Activated T-cell treated with anti-CD3 and anti-CD28 coated beads, Interleukin-2, amount 50 U/mL, for 72 hours (primary cell): Measurements from ENCODE around the gene SGCG. TPM values are rescaled to one million over a fixed set of nuclear protein-coding genes. Genes with fewer than 3 reads are reported as not detected.
"Not testable (repeated sequence)": the region's sequence is repeated elsewhere in the genome, so short reads cannot be mapped to it uniquely, and the experiment has no call there.

Experiments used
- ATAC-seq, 2 donors: fragments of 150-1000 bp; cut with Tn5 transposase; replicated peaks in 1 of 2; 2 replicates each; pipeline ENCODE4 v1.10.0; 2021; ENCODE audit warnings: moderate library complexity in 2 of 2, mild to moderate bottlenecking in 1 of 2
- DNase-seq, 2 donors: peaks; one replicate each; pipeline ENCODE4 v3.0.0; 2021 to 2022; ENCODE audit warnings: mixed read lengths in 1 of 2
- H3K27ac Mint-ChIP-seq: one replicate; pipeline ENCODE4 v1.8.0; 2022; ENCODE audit warnings: mild to moderate bottlenecking, moderate library complexity, mixed read lengths
- H3K27me3 Mint-ChIP-seq: one replicate; pipeline ENCODE4 v1.8.0; 2022; ENCODE audit warnings: low read depth, mixed read lengths
- H3K36me3 Mint-ChIP-seq, 2 donors: one replicate each; pipeline ENCODE4 v1.8.0; 2022; ENCODE audit warnings: mixed read lengths in 2 of 2, mild to moderate bottlenecking in 1 of 2; ENCODE audit not compliant: insufficient read depth in 2 of 2
- H3K4me1 Mint-ChIP-seq: one replicate; pipeline ENCODE4 v1.8.0; 2022; ENCODE audit warnings: low read depth, mixed read lengths
- H3K4me3 Mint-ChIP-seq, 2 donors: one replicate each; pipeline ENCODE4 v1.8.0; 2022; ENCODE audit warnings: mild to moderate bottlenecking in 2 of 2, mixed read lengths in 2 of 2, moderate library complexity in 2 of 2
- H3K9me3 Mint-ChIP-seq, 2 donors: one replicate each; pipeline ENCODE4 v1.8.0; 2022; ENCODE audit warnings: mixed read lengths in 2 of 2
- total RNA-seq, 2 donors: library from RNA; stranded (reverse); gene quantifications; one replicate each; pipeline ENCODE4 v1.2.3, GENCODE V29; 2022

The SGCG gene
- total RNA-seq = not detected

GRCh38 chr13:23180711-23181110, at the start of gene SGCG:
Gene SGCG (plus strand): TSS chr13:23180979. CDS start chr13:23203695, 22,716 bp downstream.
- H3K27ac Mint-ChIP-seq = no peak within 1 kb of the TSS
- no peaks in the 10 kb centered on the region for H3K4me1 Mint-ChIP-seq
- H3K36me3 Mint-ChIP-seq = no peaks in the 10 kb centered on the region
- H3K9me3 Mint-ChIP-seq = peaks cover 0 to 1% of the 10 kb centered on the region in 2 donors
- ATAC-seq (no peak), DNase-seq (no peak)
- no peak within 1 kb of the TSS for H3K4me3 Mint-ChIP-seq
- H3K27me3 Mint-ChIP-seq = peaks cover 5% of the 10 kb centered on the region

GRCh38 chr13:23134542-23134941, 46.2 kb upstream of the SGCG start:
- DNase-seq = no peak
- H3K27me3 Mint-ChIP-seq = no peaks in the 10 kb centered on the region
- no peaks in the 10 kb centered on the region for H3K36me3 Mint-ChIP-seq
- no peaks in the 10 kb centered on the region for H3K4me1 Mint-ChIP-seq
- no peak overlapping the region for H3K4me3 Mint-ChIP-seq
- no peak overlapping the region for H3K27ac Mint-ChIP-seq
- no peak for ATAC-seq
- no peaks in the 10 kb centered on the region for H3K9me3 Mint-ChIP-seq

GRCh38 chr13:23140492-23140891, 40.3 kb upstream of the SGCG start:
- DNase-seq (no peak), ATAC-seq (no peak)
- peaks cover 0 to 2% of the 10 kb centered on the region in 2 donors for H3K9me3 Mint-ChIP-seq
- no peak overlapping the region for H3K4me3 Mint-ChIP-seq
- H3K27ac Mint-ChIP-seq = no peak overlapping the region
- H3K4me1 Mint-ChIP-seq = no peaks in the 10 kb centered on the region
- H3K27me3 Mint-ChIP-seq = no peaks in the 10 kb centered on the region
- no peaks in the 10 kb centered on the region for H3K36me3 Mint-ChIP-seq

GRCh38 chr13:23141964-23142363, 38.8 kb upstream of the SGCG start:
- H3K27me3 Mint-ChIP-seq = no peaks in the 10 kb centered on the region
- H3K36me3 Mint-ChIP-seq = no peaks in the 10 kb centered on the region
- DNase-seq = no peak
- H3K4me1 Mint-ChIP-seq = no peaks in the 10 kb centered on the region
- H3K9me3 Mint-ChIP-seq = peaks cover 0 to 2% of the 10 kb centered on the region in 2 donors
- no peak for ATAC-seq
- H3K4me3 Mint-ChIP-seq = no peak overlapping the region
- H3K27ac Mint-ChIP-seq = no peak overlapping the region

- not testable (repeated sequence) for H3K27me3 Mint-ChIP-seq
Measured at GRCh38 chr13:23142607-23143006, 38.2 kb upstream of the SGCG start.

GRCh38 chr13:23144431-23144830, 36.3 kb upstream of the SGCG start:
- no peak for ATAC-seq
- Mint-ChIP-seq H3K4me1 (no peaks in the 10 kb centered on the region), H3K36me3 (no peaks in the 10 kb centered on the region), H3K27me3 (no peaks in the 10 kb centered on the region), H3K9me3 (peaks cover 0 to 2% of the 10 kb centered on the region in 2 donors), H3K27ac (peak overlapping the region; percentile 21), H3K4me3 (no peak overlapping the region)
- DNase-seq = no peak

More at GRCh38 chr13:23142607-23143006, 38.2 kb upstream of the SGCG start:
- DNase-seq, H3K4me1 Mint-ChIP-seq, H3K36me3 Mint-ChIP-seq, H3K4me3 Mint-ChIP-seq, ATAC-seq, H3K9me3 Mint-ChIP-seq, H3K27ac Mint-ChIP-seq: not testable (repeated sequence)

- Mint-ChIP-seq H3K27me3 (no peaks in the 10 kb centered on the region), H3K9me3 (peaks cover 0 to 2% of the 10 kb centered on the region in 2 donors), H3K4me3 (no peak overlapping the region), H3K4me1 (no peaks in the 10 kb centered on the region), H3K36me3 (no peaks in the 10 kb centered on the region), H3K27ac (no peak overlapping the region)
- ATAC-seq = no peak
- DNase-seq = no peak
Measured at GRCh38 chr13:23146006-23146405, 34.8 kb upstream of the SGCG start.

GRCh38 chr13:23146811-23147625, 33.8 kb upstream of the SGCG start:
- DNase-seq = no peak
- no peaks in the 10 kb centered on the region for H3K4me1 Mint-ChIP-seq
- H3K4me3 Mint-ChIP-seq = no peak overlapping the region
- no peak for ATAC-seq
- H3K27ac Mint-ChIP-seq = no peak overlapping the region
- peaks cover 0 to 2% of the 10 kb centered on the region in 2 donors for H3K9me3 Mint-ChIP-seq
- no peaks in the 10 kb centered on the region for H3K36me3 Mint-ChIP-seq
- no peaks in the 10 kb centered on the region for H3K27me3 Mint-ChIP-seq

GRCh38 chr13:23147827-23148226, 33.0 kb upstream of the SGCG start:
- Mint-ChIP-seq H3K36me3 (no peaks in the 10 kb centered on the region), H3K9me3 (peaks cover 0 to under 1% of the 10 kb centered on the region in 2 donors)

GRCh38 chr13:23157781-23158180, 23.0 kb upstream of the SGCG start:
- Mint-ChIP-seq H3K36me3 (peaks cover 0 to 3% of the 10 kb centered on the region in 2 donors), H3K4me1 (peaks cover 9% of the 10 kb centered on the region), H3K9me3 (peaks cover 2 to 5% of the 10 kb centered on the region in 2 donors), H3K27me3 (peaks cover 40% of the 10 kb centered on the region), H3K27ac (no peak overlapping the region), H3K4me3 (no peak overlapping the region)
- DNase-seq = no peak
- no peak for ATAC-seq

More at GRCh38 chr13:23147827-23148226, 33.0 kb upstream of the SGCG start:
- ATAC-seq = no peak
- Mint-ChIP-seq H3K4me3 (no peak overlapping the region), H3K27ac (no peak overlapping the region), H3K27me3 (no peaks in the 10 kb centered on the region), H3K4me1 (no peaks in the 10 kb centered on the region)
- DNase-seq = no peak

GRCh38 chr13:23159205-23159759, 21.5 kb upstream of the SGCG start:
- Mint-ChIP-seq H3K4me1 (peaks cover 9% of the 10 kb centered on the region), H3K9me3 (peaks cover 0 to 2% of the 10 kb centered on the region in 2 donors), H3K4me3 (peak overlapping the region; percentile 63 to 64), H3K27me3 (peaks cover 34% of the 10 kb centered on the region), H3K27ac (no peak overlapping the region), H3K36me3 (peaks cover 0 to 1% of the 10 kb centered on the region in 2 donors)
- ATAC-seq = no peak
- peak; percentile 25 to 26 for DNase-seq

- H3K27ac Mint-ChIP-seq = no peak overlapping the region
Measured at GRCh38 chr13:23159760-23160637, 20.8 kb upstream of the SGCG start.

More at GRCh38 chr13:23159760-23160637, 20.8 kb upstream of the SGCG start:
- H3K36me3 Mint-ChIP-seq = peaks cover 0 to 1% of the 10 kb centered on the region in 2 donors
- H3K4me1 Mint-ChIP-seq = peaks cover 9% of the 10 kb centered on the region
- H3K9me3 Mint-ChIP-seq = peaks cover 0 to 2% of the 10 kb centered on the region in 2 donors
- ATAC-seq (no peak), DNase-seq (no peak)
- peaks cover 37% of the 10 kb centered on the region for H3K27me3 Mint-ChIP-seq
- peak overlapping the region; percentile 63 to 64 for H3K4me3 Mint-ChIP-seq
